Type B pancreatic cell (in vitro differentiated cells): Measurements from ENCODE around the gene LPGAT1. TPM values are rescaled to one million over a fixed set of nuclear protein-coding genes. Genes with fewer than 3 reads are reported as not detected.
"Not testable (repeated sequence)": the region's sequence is repeated elsewhere in the genome, so short reads cannot be mapped to it uniquely, and the experiment has no call there.

Experiments used
- DNase-seq: peaks from one replicate; pipeline ENCODE4 v3.0.0; 2021; ENCODE audit warnings: mixed read lengths; ENCODE audit not compliant: unreplicated experiment; ENCODE audit errors: extremely low spot score
- H3K27ac Mint-ChIP-seq: 2 replicates; pipeline ENCODE4 v1.8.0; 2021; ENCODE audit warnings: mild to moderate bottlenecking, mixed read lengths
- H3K27me3 Mint-ChIP-seq: 2 replicates; pipeline ENCODE4 v1.8.0; 2021; ENCODE audit warnings: mixed read lengths
- H3K36me3 Mint-ChIP-seq: 2 replicates; pipeline ENCODE4 v1.8.0; 2021; ENCODE audit warnings: mixed read lengths
- H3K4me1 Mint-ChIP-seq: one replicate; pipeline ENCODE4 v1.8.0; 2021; ENCODE audit warnings: mixed read lengths; ENCODE audit not compliant: unreplicated experiment
- H3K4me3 Mint-ChIP-seq: 2 replicates; pipeline ENCODE4 v1.8.0; 2021; ENCODE audit warnings: mild to moderate bottlenecking, mixed read lengths
- H3K9me3 Mint-ChIP-seq: 2 replicates; pipeline ENCODE4 v1.8.0; 2021; ENCODE audit warnings: mixed read lengths
- CTCF ChIP-seq: fragments of 200-600 bp; sonication (generic); conservative IDR thresholded peaks from 2 replicates; pipeline ENCODE4 v1.5.0; 2021; ENCODE audit warnings: antibody characterized with exemption, mild to moderate bottlenecking
- total RNA-seq: library from RNA; stranded (reverse); gene quantifications from 2 replicates; pipeline ENCODE4 v1.2.1, GENCODE V29; 2021; ENCODE audit warnings: low replicate concordance

The LPGAT1 gene
- total RNA-seq, 1 donor from 2014 or later = 31.3 TPM

GRCh38 chr1:211726467-211726995 lies 104.0 kb downstream of the LPGAT1 start:
- TF ChIP-seq CTCF = no peak
- H3K4me1 Mint-ChIP-seq = no peaks in the 10 kb centered on the region
- H3K9me3 Mint-ChIP-seq = no peaks in the 10 kb centered on the region
- no peak overlapping the region for H3K4me3 Mint-ChIP-seq
- H3K36me3 Mint-ChIP-seq = no peaks in the 10 kb centered on the region
- no peaks in the 10 kb centered on the region for H3K27me3 Mint-ChIP-seq
- no peak for DNase-seq
- H3K27ac Mint-ChIP-seq = no peak overlapping the region

GRCh38 chr1:211724687-211725196 lies 105.8 kb downstream of the LPGAT1 start:
- no peaks in the 10 kb centered on the region for H3K27me3 Mint-ChIP-seq
- no peaks in the 10 kb centered on the region for H3K4me1 Mint-ChIP-seq
- DNase-seq = no peak
- no peak overlapping the region for H3K4me3 Mint-ChIP-seq
- no peaks in the 10 kb centered on the region for H3K36me3 Mint-ChIP-seq
- H3K9me3 Mint-ChIP-seq = no peaks in the 10 kb centered on the region
- no peak overlapping the region for H3K27ac Mint-ChIP-seq
- no peak for TF ChIP-seq CTCF

GRCh38 chr1:211723273-211723672 lies 107.3 kb downstream of the LPGAT1 start:
- Mint-ChIP-seq H3K36me3 (no peaks in the 10 kb centered on the region), H3K27me3 (no peaks in the 10 kb centered on the region), H3K4me1 (no peaks in the 10 kb centered on the region), H3K27ac (no peak overlapping the region), H3K9me3 (no peaks in the 10 kb centered on the region), H3K4me3 (no peak overlapping the region)
- DNase-seq = no peak
- no peak for TF ChIP-seq CTCF

GRCh38 chr1:211722277-211723175 lies 108.0 kb downstream of the LPGAT1 start:
- H3K27me3 Mint-ChIP-seq = no peaks in the 10 kb centered on the region
- H3K27ac Mint-ChIP-seq = no peak overlapping the region
- TF ChIP-seq CTCF = no peak
- H3K9me3 Mint-ChIP-seq = peaks cover under 1% of the 10 kb centered on the region
- no peak overlapping the region for H3K4me3 Mint-ChIP-seq
- no peaks in the 10 kb centered on the region for H3K4me1 Mint-ChIP-seq
- H3K36me3 Mint-ChIP-seq = no peaks in the 10 kb centered on the region
- DNase-seq = no peak

- H3K9me3 Mint-ChIP-seq, DNase-seq, H3K36me3 Mint-ChIP-seq, H3K4me3 Mint-ChIP-seq, H3K27ac Mint-ChIP-seq, H3K27me3 Mint-ChIP-seq, H3K4me1 Mint-ChIP-seq: not testable (repeated sequence)
These were observed 114.0 kb downstream of the LPGAT1 start for GRCh38 chr1:211716555-211716954.

- Mint-ChIP-seq H3K27ac (no peak overlapping the region), H3K27me3 (no peaks in the 10 kb centered on the region), H3K9me3 (peaks cover 5% of the 10 kb centered on the region), H3K4me1 (peaks cover 5% of the 10 kb centered on the region), H3K4me3 (no peak overlapping the region), H3K36me3 (no peaks in the 10 kb centered on the region)
- TF ChIP-seq CTCF = no peak
- no peak for DNase-seq
These were observed 114.6 kb downstream of the LPGAT1 start for GRCh38 chr1:211715971-211716370.
